WERI-Rb-1 (cell line): ENCODE data around the gene NFATC1.

Source experiments
- DNase-seq: peaks from one replicate; pipeline ENCODE4 v3.0.0-alpha.2; 2020
- H3K27ac ChIP-seq: fragments of 250-450 bp; sonication (Bioruptor Pico); 2 replicates; pipeline ENCODE4 v1.5.1; 2020; ENCODE audit warnings: mild to moderate bottlenecking, moderate library complexity
- H3K27me3 ChIP-seq: fragments of 250-450 bp; sonication (Bioruptor Pico); 2 replicates; pipeline ENCODE4 v1.5.1; 2021; ENCODE audit warnings: mild to moderate bottlenecking, low read depth, moderate library complexity; ENCODE audit not compliant: insufficient read depth, severe bottlenecking
- H3K36me3 ChIP-seq: fragments of 250-450 bp; sonication (Bioruptor Pico); 2 replicates; pipeline ENCODE4 v1.5.1; 2020; ENCODE audit warnings: mild to moderate bottlenecking, moderate library complexity
- H3K4me3 ChIP-seq: 2 replicates; pipeline ENCODE4 v1.5.1; 2011; ENCODE audit warnings: low read depth, mild to moderate bottlenecking, control low read depth, low read length
- H3K9me3 ChIP-seq: fragments of 250-450 bp; sonication (Bioruptor Pico); 2 replicates; pipeline ENCODE4 v1.5.1; 2021; ENCODE audit warnings: mild to moderate bottlenecking, moderate library complexity; ENCODE audit not compliant: severe bottlenecking
- TF ChIP-seq, protein P1 (sequence below): IDR thresholded peaks from 2 replicates; pipeline ENCODE4 v1.5.1; 2011; ENCODE audit warnings: low read depth, mild to moderate bottlenecking, control low read depth, inconsistent platforms, low read length

Gene NFATC1

GRCh38 chr18:79453816-79454735, 58.3 kb downstream of the NFATC1 start:
- DNase-seq: no peak
- peaks cover 67% of the 10 kb centered on the region for H3K36me3 ChIP-seq
- no peak overlapping the region for H3K4me3 ChIP-seq
- no peaks in the 10 kb centered on the region for H3K27me3 ChIP-seq
- H3K27ac ChIP-seq: no peak overlapping the region
- TF ChIP-seq, protein P1, sequence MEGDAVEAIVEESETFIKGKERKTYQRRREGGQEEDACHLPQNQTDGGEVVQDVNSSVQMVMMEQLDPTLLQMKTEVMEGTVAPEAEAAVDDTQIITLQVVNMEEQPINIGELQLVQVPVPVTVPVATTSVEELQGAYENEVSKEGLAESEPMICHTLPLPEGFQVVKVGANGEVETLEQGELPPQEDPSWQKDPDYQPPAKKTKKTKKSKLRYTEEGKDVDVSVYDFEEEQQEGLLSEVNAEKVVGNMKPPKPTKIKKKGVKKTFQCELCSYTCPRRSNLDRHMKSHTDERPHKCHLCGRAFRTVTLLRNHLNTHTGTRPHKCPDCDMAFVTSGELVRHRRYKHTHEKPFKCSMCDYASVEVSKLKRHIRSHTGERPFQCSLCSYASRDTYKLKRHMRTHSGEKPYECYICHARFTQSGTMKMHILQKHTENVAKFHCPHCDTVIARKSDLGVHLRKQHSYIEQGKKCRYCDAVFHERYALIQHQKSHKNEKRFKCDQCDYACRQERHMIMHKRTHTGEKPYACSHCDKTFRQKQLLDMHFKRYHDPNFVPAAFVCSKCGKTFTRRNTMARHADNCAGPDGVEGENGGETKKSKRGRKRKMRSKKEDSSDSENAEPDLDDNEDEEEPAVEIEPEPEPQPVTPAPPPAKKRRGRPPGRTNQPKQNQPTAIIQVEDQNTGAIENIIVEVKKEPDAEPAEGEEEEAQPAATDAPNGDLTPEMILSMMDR: no peak
- H3K9me3 ChIP-seq: no peaks in the 10 kb centered on the region

DNA sequence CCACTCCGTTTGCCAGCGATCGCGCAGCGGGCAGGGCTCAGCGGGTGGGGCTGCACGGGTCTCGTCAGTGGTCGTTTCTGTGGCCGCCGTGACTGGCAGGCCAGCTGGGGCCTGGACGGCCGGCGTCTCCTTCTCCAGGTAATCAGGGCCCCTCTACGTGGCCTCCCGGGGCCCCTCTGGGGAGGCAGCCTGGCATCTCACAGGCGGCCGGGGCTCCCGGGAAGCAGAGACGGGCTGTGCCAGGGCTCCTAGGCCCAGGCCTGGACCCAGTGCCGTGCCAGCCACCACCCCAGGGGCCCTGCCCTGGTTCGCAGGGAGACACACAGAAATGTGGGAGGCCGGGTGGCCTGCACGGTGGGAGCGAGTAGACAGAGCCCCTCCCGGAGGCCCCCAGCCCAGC, 59.5 kb downstream of the NFATC1 start:
- no peak overlapping the region for H3K4me3 ChIP-seq
- no peaks in the 10 kb centered on the region for H3K27me3 ChIP-seq
- TF ChIP-seq, protein P1: no peak
- peaks cover 71% of the 10 kb centered on the region for H3K36me3 ChIP-seq
- no peak for DNase-seq
- H3K9me3 ChIP-seq: no peaks in the 10 kb centered on the region
- H3K27ac ChIP-seq: no peak overlapping the region

DNA sequence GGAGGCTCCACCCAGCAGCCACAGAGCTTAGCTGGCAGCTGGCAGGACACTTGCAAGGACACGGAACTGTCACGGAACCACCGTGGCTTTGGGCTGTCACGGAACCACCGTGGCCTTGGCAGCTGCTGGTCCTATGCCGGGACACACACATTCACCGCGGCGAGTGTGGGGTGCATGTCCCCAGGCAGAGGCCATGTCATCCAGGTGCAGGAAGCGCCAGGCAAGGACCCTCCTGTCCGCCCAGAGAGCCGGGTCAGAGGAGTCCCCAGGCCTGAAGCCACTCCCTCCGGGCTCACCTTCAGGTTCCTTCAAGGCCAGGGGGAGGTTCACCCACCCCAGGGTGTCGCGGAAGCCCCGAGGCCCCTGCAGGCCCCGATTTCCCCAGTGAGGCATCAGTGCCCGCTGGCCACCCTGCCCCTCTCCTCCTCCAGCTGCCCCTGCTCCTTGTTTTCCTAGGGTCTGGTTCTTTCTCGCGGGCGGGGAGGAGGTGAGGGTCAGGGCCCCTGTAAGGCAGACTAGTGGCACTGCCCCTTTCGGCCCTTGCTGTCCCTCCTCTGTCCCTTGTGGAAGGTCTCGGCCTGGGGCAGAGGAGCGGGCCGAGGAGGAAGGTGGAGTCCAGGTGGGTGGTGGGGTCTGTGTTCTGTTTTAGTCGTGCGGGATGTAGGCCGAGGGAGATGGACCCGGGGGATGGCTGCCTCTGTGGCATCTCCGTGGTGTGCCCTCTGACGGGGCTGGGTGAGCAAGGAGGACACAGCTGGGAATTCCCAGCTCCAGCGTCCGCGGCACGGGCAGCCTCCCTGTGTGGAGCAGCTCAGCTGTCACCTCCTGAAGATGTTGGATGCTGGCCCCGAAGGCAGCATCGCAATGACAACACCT, 60.6 kb downstream of the NFATC1 start:
- Histone ChIP-seq H3K9me3 (no peaks in the 10 kb centered on the region), H3K27me3 (no peaks in the 10 kb centered on the region), H3K4me3 (no peak overlapping the region), H3K36me3 (peaks cover 61% of the 10 kb centered on the region), H3K27ac (no peak overlapping the region)
- no peak for DNase-seq
- TF ChIP-seq, protein P1: no peak

- no peaks in the 10 kb centered on the region for H3K9me3 ChIP-seq
- H3K4me3 ChIP-seq: no peak overlapping the region
- peaks cover 59% of the 10 kb centered on the region for H3K36me3 ChIP-seq
- H3K27ac ChIP-seq: no peak overlapping the region
- no peak for DNase-seq
- TF ChIP-seq, protein P1: no peak
- no peaks in the 10 kb centered on the region for H3K27me3 ChIP-seq
Observed at GRCh38 chr18:79457239-79457638, 61.5 kb downstream of the NFATC1 start.

GRCh38 chr18:79457652-79458051, 61.9 kb downstream of the NFATC1 start:
- no peak for DNase-seq
- Histone ChIP-seq H3K9me3 (no peaks in the 10 kb centered on the region), H3K27ac (no peak overlapping the region), H3K4me3 (no peak overlapping the region), H3K36me3 (peaks cover 57% of the 10 kb centered on the region), H3K27me3 (no peaks in the 10 kb centered on the region)
- TF ChIP-seq, protein P1: no peak
